Right lobe of liver (tissue), 4 donors: ENCODE measurements around the gene RNASE7.

Source experiments
- POLR2A ChIP-seq: fragments of 450-650 bp; IDR thresholded peaks from one replicate; pipeline ENCODE4 v1.6.1; 2017; ENCODE audit warnings: antibody characterized with exemption, mild to moderate bottlenecking
- TF ChIP-seq, protein P1 (sequence below), 4 donors: fragments of 200-600 bp in 3 of 4; fragments of 450-650 bp in 1 of 4; IDR thresholded peaks; one replicate each; pipeline versions ENCODE4 v1.5.1 to v1.8.0; 2016 to 2022; ENCODE audit warnings: antibody characterized with exemption in 4 of 4, mild to moderate bottlenecking in 2 of 4
- donor health status: DM: no; HTN: no; CAD: no.
- donor health status: DM: no; HTN: no; CAD: no.
- donor health status: DM: no; HTN: yes; CAD: no.

DNA sequence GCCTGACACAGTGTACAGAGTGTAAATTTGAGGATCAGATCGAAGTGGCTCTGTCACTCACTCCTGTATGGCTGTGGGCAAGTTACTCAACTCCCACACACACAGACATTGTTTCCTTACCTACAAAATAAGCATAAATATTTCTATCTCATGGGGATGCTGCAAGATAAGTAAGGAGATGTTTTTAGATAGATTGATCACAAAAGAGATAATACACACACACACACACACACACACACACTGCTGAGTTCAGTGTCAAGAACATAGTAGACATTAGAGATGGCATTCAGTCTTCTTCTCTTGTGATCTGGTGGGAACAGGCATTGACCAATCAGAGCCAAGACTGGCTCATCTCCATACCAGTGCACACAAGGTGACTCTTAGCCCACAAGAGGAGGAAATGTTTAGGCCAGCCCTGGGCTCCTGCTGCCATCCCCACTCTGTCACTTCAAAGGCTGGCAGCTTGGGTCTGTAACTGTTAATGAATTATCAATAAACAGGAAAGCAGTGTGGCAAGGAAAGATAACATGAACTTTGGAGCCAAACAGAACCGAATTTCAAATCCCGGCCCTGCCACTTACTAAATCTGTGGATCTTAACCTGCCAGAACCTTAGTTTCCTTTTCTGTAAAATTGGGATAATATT, 12.1 kb downstream of the RNASE7 start:
- TF ChIP-seq, protein P1, sequence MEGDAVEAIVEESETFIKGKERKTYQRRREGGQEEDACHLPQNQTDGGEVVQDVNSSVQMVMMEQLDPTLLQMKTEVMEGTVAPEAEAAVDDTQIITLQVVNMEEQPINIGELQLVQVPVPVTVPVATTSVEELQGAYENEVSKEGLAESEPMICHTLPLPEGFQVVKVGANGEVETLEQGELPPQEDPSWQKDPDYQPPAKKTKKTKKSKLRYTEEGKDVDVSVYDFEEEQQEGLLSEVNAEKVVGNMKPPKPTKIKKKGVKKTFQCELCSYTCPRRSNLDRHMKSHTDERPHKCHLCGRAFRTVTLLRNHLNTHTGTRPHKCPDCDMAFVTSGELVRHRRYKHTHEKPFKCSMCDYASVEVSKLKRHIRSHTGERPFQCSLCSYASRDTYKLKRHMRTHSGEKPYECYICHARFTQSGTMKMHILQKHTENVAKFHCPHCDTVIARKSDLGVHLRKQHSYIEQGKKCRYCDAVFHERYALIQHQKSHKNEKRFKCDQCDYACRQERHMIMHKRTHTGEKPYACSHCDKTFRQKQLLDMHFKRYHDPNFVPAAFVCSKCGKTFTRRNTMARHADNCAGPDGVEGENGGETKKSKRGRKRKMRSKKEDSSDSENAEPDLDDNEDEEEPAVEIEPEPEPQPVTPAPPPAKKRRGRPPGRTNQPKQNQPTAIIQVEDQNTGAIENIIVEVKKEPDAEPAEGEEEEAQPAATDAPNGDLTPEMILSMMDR (IDR thresholded peaks at IDR 0.05): no peak
- no peak for TF ChIP-seq POLR2A
